Caco-2 (cell line): ENCODE results near the gene SERP1. TPM values are rescaled to one million over a fixed set of nuclear protein-coding genes. Genes with fewer than 3 reads are reported as not detected.

Source experiments
- BruUV-seq: library from RNA; stranded (reverse); fragments of 400-500 nt; replicated peaks from 2 replicates; lab custom pipeline; 2021; lab: Mats Ljungman, UMichigan
- CTCF ChIA-PET: fragments of 300-600 bp; sonication (Branson Sonifier 250); formaldehyde crosslinking; loops from one replicate; lab custom pipeline; 2022; ENCODE audit warnings: antibody characterized with exemption; lab: Charles Lee
- POLR2A ChIA-PET: fragments of 300-600 bp; sonication (Branson Sonifier 250); formaldehyde crosslinking; loops from one replicate; lab custom pipeline; 2022; ENCODE audit warnings: antibody characterized with exemption; lab: Charles Lee
- DNase-seq, 2 experiments: peaks; one replicate each; pipeline versions ENCODE4 v3.0.0 to v3.0.0-alpha.2; 2020 to 2022
- H3K27me3 ChIP-seq: replicated peaks from 2 replicates; pipeline ENCODE4 v1.6.0; 2011; ENCODE audit warnings: low read length; ENCODE audit not compliant: control insufficient read depth, insufficient read depth
- H3K36me3 ChIP-seq: 2 replicates; pipeline ENCODE4 v1.5.1; 2011; ENCODE audit warnings: low read length; ENCODE audit not compliant: control insufficient read depth, insufficient read depth
- H3K4me1 ChIP-seq: fragments of 250-450 bp; sonication (Bioruptor Pico); 2 replicates; pipeline ENCODE4 v1.5.1; 2020; ENCODE audit warnings: mild to moderate bottlenecking
- H3K4me3 ChIP-seq: 2 replicates; pipeline ENCODE4 v1.5.1; 2011; ENCODE audit warnings: low read depth, mild to moderate bottlenecking, control low read depth, low read length
- H3K9me3 ChIP-seq: fragments of 250-450 bp; sonication (Bioruptor Pico); 2 replicates; pipeline ENCODE4 v1.5.1; 2020; ENCODE audit warnings: mild to moderate bottlenecking, moderate library complexity
- H3K27ac Mint-ChIP-seq: one replicate; pipeline ENCODE4 v1.8.0; 2022; ENCODE audit warnings: mixed read lengths; ENCODE audit not compliant: unreplicated experiment
- H3K27me3 Mint-ChIP-seq: one replicate; pipeline ENCODE4 v1.8.0; 2022; ENCODE audit warnings: mixed read lengths; ENCODE audit not compliant: insufficient read depth, unreplicated experiment
- H3K36me3 Mint-ChIP-seq: one replicate; pipeline ENCODE4 v1.8.0; 2022; ENCODE audit warnings: mild to moderate bottlenecking, mixed read lengths; ENCODE audit not compliant: insufficient read depth, unreplicated experiment
- H3K4me1 Mint-ChIP-seq: one replicate; pipeline ENCODE4 v1.8.0; 2022; ENCODE audit warnings: low read depth, mixed read lengths; ENCODE audit not compliant: unreplicated experiment
- H3K4me3 Mint-ChIP-seq: one replicate; pipeline ENCODE4 v1.8.0; 2022; ENCODE audit warnings: mild to moderate bottlenecking, moderate library complexity, mixed read lengths; ENCODE audit not compliant: unreplicated experiment
- H3K9me3 Mint-ChIP-seq: one replicate; pipeline ENCODE4 v1.8.0; 2022; ENCODE audit warnings: mixed read lengths; ENCODE audit not compliant: unreplicated experiment
- intact Hi-C: fragments of 100-400 bp; cut with micrococcal nuclease; formaldehyde crosslinking; loops from one replicate; pipeline ENCODE4 v1.10.0; 2022; ENCODE audit not compliant: unreplicated experiment
- total RNA-seq: library from RNA; stranded (reverse); gene quantifications from 2 replicates; pipeline ENCODE4 v1.2.3, GENCODE V29; 2022
- TF ChIP-seq, protein P1 (sequence below), 2 experiments: fragments of 200-600 bp in 1 of 2; IDR thresholded peaks; 1 replicate in 1 of 2; 2 replicates in 1 of 2; pipeline versions ENCODE4 v1.5.1 to v1.8.0; 2011 to 2022; ENCODE audit warnings: antibody characterized with exemption in 1 of 2, control low read depth in 1 of 2, inconsistent platforms in 1 of 2, low read depth in 1 of 2, low read length in 1 of 2, mild to moderate bottlenecking in 1 of 2, moderate library complexity in 1 of 2; ENCODE audit not compliant: insufficient read depth in 1 of 2, severe bottlenecking in 1 of 2, unreplicated experiment in 1 of 2

Gene SERP1
- total RNA-seq, 1 experiment from 2014 or later = 89.4 TPM

- Mint-ChIP-seq H3K27me3 (no peaks in the 10 kb centered on the region), H3K9me3 (no peaks in the 10 kb centered on the region), H3K27ac (peak overlapping the region; percentile 99), H3K36me3 (peaks cover 61% of the 10 kb centered on the region), H3K4me3 (peak overlapping the region; percentile 87), H3K4me1 (peaks cover 6% of the 10 kb centered on the region)
- no peaks in the 10 kb centered on the region for H3K27me3 ChIP-seq
- H3K9me3 ChIP-seq = no peaks in the 10 kb centered on the region
- CTCF ChIA-PET = interaction anchor here (1.2 to 1.4 kb wide), 2 partner anchors 17 to 319 kb away, joined by 3 read pairs; no protein-coding TSS in a partner anchor
- H3K4me1 ChIP-seq = peaks cover 11% of the 10 kb centered on the region
- peaks cover 3% of the 10 kb centered on the region; the same call in 1 of the 2 replicates for H3K36me3 ChIP-seq
- intact Hi-C loops = loop anchor here (1.0 kb wide), 1 partner anchor 58 kb away; the partner anchor contains the start of gene SELENOT
- TF ChIP-seq, protein P1, sequence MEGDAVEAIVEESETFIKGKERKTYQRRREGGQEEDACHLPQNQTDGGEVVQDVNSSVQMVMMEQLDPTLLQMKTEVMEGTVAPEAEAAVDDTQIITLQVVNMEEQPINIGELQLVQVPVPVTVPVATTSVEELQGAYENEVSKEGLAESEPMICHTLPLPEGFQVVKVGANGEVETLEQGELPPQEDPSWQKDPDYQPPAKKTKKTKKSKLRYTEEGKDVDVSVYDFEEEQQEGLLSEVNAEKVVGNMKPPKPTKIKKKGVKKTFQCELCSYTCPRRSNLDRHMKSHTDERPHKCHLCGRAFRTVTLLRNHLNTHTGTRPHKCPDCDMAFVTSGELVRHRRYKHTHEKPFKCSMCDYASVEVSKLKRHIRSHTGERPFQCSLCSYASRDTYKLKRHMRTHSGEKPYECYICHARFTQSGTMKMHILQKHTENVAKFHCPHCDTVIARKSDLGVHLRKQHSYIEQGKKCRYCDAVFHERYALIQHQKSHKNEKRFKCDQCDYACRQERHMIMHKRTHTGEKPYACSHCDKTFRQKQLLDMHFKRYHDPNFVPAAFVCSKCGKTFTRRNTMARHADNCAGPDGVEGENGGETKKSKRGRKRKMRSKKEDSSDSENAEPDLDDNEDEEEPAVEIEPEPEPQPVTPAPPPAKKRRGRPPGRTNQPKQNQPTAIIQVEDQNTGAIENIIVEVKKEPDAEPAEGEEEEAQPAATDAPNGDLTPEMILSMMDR (IDR thresholded peaks at IDR 0.05; ENCODE audit: insufficient read depth in 1 of 2, low read depth in 1 of 2, low read length in 1 of 2, severe bottlenecking in 1 of 2, unreplicated experiment in 1 of 2) = no peak
- peak overlapping the region; percentile 99 for H3K4me3 ChIP-seq
- POLR2A ChIA-PET = interaction anchor here (0.6 to 1.3 kb wide), 7 partner anchors 10 to 576 kb away, joined by 3 to 6 read pairs (median 3); partner anchors contain the start of genes ERICH6 and TSC22D2
- peak; percentile 27 to 43 for DNase-seq
- no TSS peak for BruUV-seq
Measured at GRCh38 chr3:150545419-150546225, 674 bp downstream of the SERP1 start.

DNA sequence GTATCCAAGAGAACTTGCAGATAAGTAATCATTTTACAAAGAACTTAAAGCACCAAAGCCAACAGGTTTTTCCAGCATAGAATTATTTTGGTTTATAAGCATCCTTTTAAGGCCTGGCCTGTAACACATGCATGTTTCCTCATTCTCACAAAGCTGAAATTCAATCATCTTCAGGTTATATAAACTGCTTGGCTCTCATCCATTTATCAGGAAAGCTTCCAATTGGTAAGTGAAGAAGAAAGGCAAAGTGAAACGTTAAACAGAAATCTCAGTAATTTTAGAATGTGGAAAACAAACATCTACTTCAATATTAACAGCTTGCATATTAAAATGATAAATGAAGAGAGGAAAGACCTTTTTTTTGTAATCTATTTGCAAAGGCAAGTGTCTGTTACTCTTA lies 1.6 kb downstream of the SERP1 start:
- Histone ChIP-seq H3K4me3 (peak overlapping the region; percentile 99), H3K4me1 (peaks cover 11% of the 10 kb centered on the region), H3K36me3 (peaks cover 3% of the 10 kb centered on the region; the same call in 1 of the 2 replicates), H3K27me3 (no peaks in the 10 kb centered on the region), H3K9me3 (no peaks in the 10 kb centered on the region)
- H3K36me3 Mint-ChIP-seq = peaks cover 59% of the 10 kb centered on the region
- no peak overlapping the region for H3K27ac Mint-ChIP-seq
- DNase-seq = no peak
- TSS peak; percentile 38 for BruUV-seq
- POLR2A ChIA-PET = no interaction called here
- TF ChIP-seq, protein P1 (IDR thresholded peaks at IDR 0.05; ENCODE audit: insufficient read depth in 1 of 2, low read depth in 1 of 2, low read length in 1 of 2, severe bottlenecking in 1 of 2, unreplicated experiment in 1 of 2) = no peak
- no peaks in the 10 kb centered on the region for H3K9me3 Mint-ChIP-seq
- peaks cover 6% of the 10 kb centered on the region for H3K4me1 Mint-ChIP-seq
- CTCF ChIA-PET = interaction anchor here (1.2 to 1.4 kb wide), 2 partner anchors 16 to 320 kb away, joined by 3 read pairs; no protein-coding TSS in a partner anchor
- intact Hi-C loops = no loop called here
- peak overlapping the region; percentile 87 for H3K4me3 Mint-ChIP-seq
- H3K27me3 Mint-ChIP-seq = no peaks in the 10 kb centered on the region

DNA sequence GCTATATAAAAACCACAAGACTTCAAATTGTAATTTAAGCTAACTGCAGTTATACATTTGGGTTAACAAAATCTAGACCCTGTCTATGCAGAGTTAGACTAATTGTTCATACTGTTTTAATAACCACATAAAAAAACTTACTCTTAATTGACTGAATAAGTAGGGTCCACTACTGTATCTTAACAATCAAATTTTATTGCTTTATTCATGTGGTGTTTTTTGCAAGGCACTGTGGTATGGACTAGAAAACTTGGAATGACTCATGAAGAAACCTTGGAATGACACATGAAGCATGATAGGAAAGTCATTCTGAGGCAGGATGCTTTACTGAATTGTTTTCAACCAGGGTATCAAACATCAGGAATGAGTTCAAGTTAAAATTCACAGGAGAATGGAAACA lies 2.3 kb downstream of the SERP1 start:
- Mint-ChIP-seq H3K4me1 (peaks cover 6% of the 10 kb centered on the region), H3K4me3 (peak overlapping the region; percentile 57), H3K36me3 (peaks cover 58% of the 10 kb centered on the region), H3K27ac (no peak overlapping the region), H3K9me3 (no peaks in the 10 kb centered on the region), H3K27me3 (no peaks in the 10 kb centered on the region)
- no TSS peak for BruUV-seq
- ChIA-PET CTCF (no interaction called here), POLR2A (no interaction called here)
- Histone ChIP-seq H3K4me3 (no peak overlapping the region), H3K9me3 (no peaks in the 10 kb centered on the region), H3K27me3 (no peaks in the 10 kb centered on the region), H3K4me1 (peaks cover 11% of the 10 kb centered on the region), H3K36me3 (peaks cover 3% of the 10 kb centered on the region; the same call in 1 of the 2 replicates)
- TF ChIP-seq, protein P1 (IDR thresholded peaks at IDR 0.05; ENCODE audit: insufficient read depth in 1 of 2, low read depth in 1 of 2, low read length in 1 of 2, severe bottlenecking in 1 of 2, unreplicated experiment in 1 of 2) = no peak
- intact Hi-C loops = no loop called here
- DNase-seq = no peak
